CD4-positive, alpha-beta T cell treated with Interleukin-6 at 100 ng/mL for 8 hours (primary cell): ENCODE measurements around the gene NFKBIE.

Experiments
- DNase-seq: peaks from one replicate; pipeline ENCODE4 v3.0.0-alpha.2; 2020; ENCODE audit warnings: mixed read lengths, low spot score

Gene NFKBIE

DNA sequence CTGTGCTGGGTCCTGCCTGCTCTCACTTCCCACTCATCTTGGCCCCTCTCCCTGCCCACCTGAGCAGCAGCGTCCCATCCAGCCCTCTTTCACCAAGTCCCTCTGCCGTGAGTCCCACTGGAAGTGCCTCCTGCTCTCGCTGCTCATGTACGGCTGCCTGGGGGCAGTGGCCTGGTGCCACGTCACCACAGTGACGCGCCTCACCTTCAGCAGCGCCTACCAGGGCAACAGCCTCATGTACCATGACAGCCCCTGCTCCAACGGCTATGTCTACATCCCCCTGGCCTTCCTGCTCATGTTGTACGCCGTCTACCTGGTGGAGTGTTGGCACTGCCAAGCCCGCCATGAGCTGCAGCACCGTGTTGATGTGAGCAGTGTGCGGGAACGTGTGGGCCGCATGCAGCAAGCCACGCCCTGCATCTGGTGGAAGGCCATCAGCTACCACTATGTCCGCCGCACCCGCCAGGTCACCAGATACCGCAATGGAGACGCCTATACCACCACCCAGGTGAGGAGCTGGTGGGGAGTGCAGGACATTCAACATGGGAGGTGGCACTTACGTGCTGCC, 7.7 kb upstream of the NFKBIE start:
- no peak for DNase-seq

- DNase-seq: no peak
Observed at GRCh38 chr6:44272529-44272928, 7.2 kb upstream of the NFKBIE start.

- no peak for DNase-seq
Observed at GRCh38 chr6:44271914-44272313, 6.6 kb upstream of the NFKBIE start.

GRCh38 chr6:44271406-44271723, 6.0 kb upstream of the NFKBIE start:
- no peak for DNase-seq

GRCh38 chr6:44270526-44271405, 5.4 kb upstream of the NFKBIE start:
- no peak for DNase-seq

- no peak for DNase-seq
Observed at GRCh38 chr6:44269921-44270525, 4.7 kb upstream of the NFKBIE start, which contains the start of gene TMEM151B. Gene TMEM151B, plus strand, starts transcription at chr6:44270450. Its CDS starts 293 bp downstream, at chr6:44270743.

- no peak for DNase-seq
Observed at GRCh38 chr6:44269178-44269920, 4.0 kb upstream of the NFKBIE start.

- peak; percentile 60 for DNase-seq
Observed at GRCh38 chr6:44268095-44268628, 2.8 kb upstream of the NFKBIE start.

GRCh38 chr6:44267252-44267651, 1.9 kb upstream of the NFKBIE start:
- DNase-seq: no peak

GRCh38 chr6:44266347-44266746, 996 bp upstream of the NFKBIE start:
- DNase-seq: no peak

GRCh38 chr6:44265722-44266233, 427 bp upstream of the NFKBIE start:
- no peak for DNase-seq

- DNase-seq: peak; percentile 33
Observed at GRCh38 chr6:44264154-44265006, 971 bp downstream of the NFKBIE start.

DNA sequence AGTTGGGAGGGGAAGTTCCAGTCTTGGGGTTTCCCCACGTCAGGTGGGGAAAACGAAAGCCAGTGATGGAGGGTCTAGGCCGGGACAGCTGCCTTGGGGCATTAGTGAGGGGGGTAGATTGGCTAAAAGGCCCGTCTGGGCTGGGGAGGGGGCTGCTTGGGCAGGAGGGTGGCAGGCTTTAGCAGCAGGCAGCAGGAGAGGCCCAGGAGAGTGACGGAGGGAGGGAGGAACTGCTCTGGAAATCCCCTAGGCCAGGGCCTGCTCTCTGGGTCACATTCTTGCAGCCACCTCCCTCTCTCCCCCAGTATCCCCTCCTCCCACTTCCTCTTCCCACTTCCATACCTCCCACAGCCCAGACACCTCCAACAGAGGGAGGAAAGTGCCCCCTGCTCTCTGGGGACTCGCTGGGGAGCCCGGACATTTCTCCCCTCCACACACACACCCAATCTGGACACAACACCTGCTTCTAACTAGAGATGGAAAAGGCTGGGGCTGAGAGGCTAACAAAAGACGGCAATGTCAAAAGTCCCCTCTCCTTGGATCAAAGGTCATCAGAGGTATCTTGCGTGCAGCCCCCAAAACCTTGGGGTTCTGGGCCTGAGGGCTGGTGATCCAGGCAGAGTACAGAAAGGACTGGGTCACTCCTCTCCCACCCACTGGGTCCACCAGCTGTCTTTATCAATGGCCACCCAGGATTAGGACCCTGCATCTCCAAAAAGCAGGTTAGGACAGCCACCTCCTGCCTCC, 1.8 kb downstream of the NFKBIE start:
- DNase-seq: peak; percentile 41

DNA sequence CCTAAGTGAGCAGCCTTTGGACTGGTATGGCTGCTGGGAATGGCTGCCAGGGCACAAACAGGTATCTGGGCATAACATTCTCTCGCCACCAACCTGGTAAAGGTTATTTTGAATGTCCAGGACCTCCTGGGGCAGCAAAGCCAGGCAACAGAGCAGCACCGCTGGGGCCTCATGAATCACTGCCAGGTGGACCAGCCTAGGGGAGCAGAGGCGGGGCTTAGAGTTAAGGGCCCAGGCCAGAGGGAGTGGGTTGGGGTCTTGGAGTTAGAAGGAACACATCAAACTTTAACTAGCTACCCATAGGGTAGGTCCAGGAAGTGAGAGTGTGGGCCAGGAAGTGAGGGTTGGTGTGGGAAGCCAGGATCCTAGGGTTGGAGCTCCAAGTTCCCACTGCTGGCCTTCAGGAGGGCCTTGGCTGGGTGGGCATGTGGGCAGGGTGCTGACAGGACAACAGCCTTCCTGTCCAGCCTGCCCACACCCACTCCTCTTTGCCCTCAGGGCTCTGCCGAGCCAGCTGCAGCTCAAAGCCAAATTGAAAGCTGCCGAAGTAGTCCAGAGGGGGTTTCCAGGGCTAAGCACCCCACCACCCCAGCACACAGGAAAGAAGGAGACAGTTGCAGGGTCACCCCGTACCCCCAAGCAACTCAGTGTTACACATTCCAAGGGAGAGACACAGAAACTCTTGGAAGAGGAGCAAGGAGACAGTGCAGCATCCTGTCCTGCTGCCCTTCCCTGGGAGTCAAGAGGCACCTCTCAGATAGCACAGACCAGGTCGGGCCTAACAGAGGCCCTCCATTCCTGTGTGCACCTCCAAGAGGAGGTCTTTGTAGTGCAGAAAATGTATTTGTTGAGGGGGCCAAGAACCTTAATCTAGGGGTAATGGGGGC, 2.6 kb downstream of the NFKBIE start:
- no peak for DNase-seq

DNA sequence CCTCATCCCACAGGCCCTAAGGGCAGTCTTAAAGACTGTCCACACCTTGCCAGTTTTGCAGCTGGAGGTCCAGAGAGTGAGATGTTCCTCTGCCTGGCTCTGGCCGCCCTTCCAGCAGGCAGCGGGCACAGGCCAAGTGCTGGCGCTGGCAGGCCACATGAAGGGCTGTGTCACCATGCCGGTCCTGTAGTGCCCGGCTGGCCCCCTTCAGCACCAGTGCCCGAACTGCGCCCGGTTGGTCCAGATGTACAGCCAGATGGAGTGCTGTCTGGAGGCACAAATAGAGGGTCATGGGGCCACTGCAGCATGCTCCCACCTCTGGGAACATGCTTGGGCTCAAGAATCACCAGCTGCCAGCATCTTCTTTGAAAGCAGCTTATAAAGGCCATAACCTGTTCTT, 3.8 kb downstream of the NFKBIE start:
- DNase-seq: no peak

DNA sequence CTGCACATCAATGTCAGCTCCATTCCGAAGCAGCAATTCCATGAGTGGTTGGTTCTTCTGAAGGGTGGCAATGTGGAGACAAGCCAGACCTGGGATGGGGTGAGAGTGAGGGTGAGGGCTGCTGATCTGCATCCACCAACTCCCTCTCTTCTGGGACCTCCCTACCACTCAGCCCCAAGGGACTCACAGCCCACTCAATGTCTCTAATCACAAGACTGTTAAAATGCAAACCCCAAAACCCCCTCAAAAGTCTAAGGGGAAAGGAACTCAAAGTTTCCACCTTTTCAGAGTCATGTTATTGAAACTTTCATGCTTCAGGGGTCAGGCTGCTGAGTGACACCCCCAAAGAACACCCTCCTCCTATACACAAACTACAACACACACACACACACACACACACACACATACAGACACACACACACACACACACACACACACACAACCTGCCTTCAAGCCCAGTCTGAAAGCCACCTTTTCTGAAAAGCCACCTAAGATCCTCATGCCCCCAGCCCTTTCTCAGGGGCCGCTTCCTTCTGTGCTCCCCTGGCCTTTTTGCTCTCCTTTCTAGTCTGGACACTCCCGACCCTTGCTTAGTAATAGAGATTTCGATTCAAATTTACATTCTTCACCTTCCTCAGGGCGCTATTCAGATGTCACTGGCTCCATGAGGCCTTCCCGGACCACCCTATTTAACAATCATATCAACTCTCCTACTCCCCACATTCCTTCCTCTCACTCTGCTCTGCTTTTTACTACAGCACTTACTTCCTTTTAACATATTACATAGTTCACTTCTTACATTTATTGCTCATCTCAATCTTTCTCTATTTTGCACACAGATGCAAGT, 4.7 kb downstream of the NFKBIE start:
- DNase-seq: no peak

DNA sequence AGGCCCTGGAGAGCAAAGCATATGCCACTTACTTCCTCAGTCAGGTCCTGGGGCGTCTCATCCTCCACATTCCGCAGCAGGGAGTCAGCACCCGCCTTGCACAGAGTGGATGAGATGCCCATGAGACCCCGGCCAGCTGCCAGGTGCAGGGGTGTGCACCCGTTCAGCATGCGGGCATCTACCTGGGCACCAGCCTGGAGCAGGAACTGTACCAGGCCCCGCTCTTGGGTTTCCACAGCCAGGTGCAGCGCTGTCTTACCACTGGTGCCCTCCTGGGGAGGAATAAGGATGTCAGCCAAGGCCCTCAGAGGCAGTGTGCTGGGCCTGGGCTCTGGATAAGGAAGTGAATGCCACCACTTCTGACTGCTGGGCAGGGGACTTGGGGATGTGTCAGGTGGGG, 5.3 kb downstream of the NFKBIE start:
- no peak for DNase-seq

GRCh38 chr6:44258921-44259320, 6.4 kb downstream of the NFKBIE start:
- DNase-seq: no peak
